CD14-positive monocyte (primary cell): ENCODE measurements around the gene EDA. TPM values are rescaled to one million over a fixed set of nuclear protein-coding genes. Genes with fewer than 3 reads are reported as not detected.

Experiments used
- DNase-seq, 3 donors: peaks; one replicate each; pipeline ENCODE4 v3.0.0-alpha.2; 2011 to 2022
- H2AFZ ChIP-seq: 2 replicates; pipeline ENCODE4 v1.6.0; 2012; ENCODE audit warnings: mild to moderate bottlenecking, low read depth, low read length, inconsistent platforms; ENCODE audit not compliant: insufficient read depth, poor library complexity, severe bottlenecking
- H3K27ac ChIP-seq, 2 donors: 1 replicate in 1 of 2; 2 replicates in 1 of 2; pipeline ENCODE4 v1.5.1; 2012 to 2013; ENCODE audit warnings: low read length in 2 of 2, control low read depth in 1 of 2, inconsistent platforms in 1 of 2, low read depth in 1 of 2, mild to moderate bottlenecking in 1 of 2
- H3K27me3 ChIP-seq, 2 donors: one replicate each; pipeline versions ENCODE4 v1.6.0 to v1.6.1; 2011 to 2013; ENCODE audit warnings: low read length in 2 of 2; ENCODE audit not compliant: control insufficient read depth in 2 of 2, insufficient read depth in 2 of 2
- H3K36me3 ChIP-seq, 2 donors: replicated peaks in 1 of 2; 1 replicate in 1 of 2; 2 replicates in 1 of 2; pipeline versions ENCODE4 v1.5.1 to v1.6.1; 2012 to 2013; ENCODE audit warnings: low read length in 2 of 2, control low read depth in 1 of 2, inconsistent platforms in 1 of 2, mild to moderate bottlenecking in 1 of 2; ENCODE audit not compliant: insufficient read depth in 2 of 2, control insufficient read depth in 1 of 2
- H3K4me1 ChIP-seq, 2 donors: 1 replicate in 1 of 2; 2 replicates in 1 of 2; pipeline versions ENCODE4 v1.5.1 to v1.6.1; 2012 to 2013; ENCODE audit warnings: low read length in 2 of 2, control low read depth in 1 of 2, inconsistent platforms in 1 of 2, mild to moderate bottlenecking in 1 of 2, moderate library complexity in 1 of 2; ENCODE audit not compliant: insufficient read depth in 2 of 2, control insufficient read depth in 1 of 2
- H3K4me2 ChIP-seq: replicated peaks from 2 replicates; pipeline ENCODE3; 2012; ENCODE audit warnings: low read length, moderate library complexity, mild to moderate bottlenecking; ENCODE audit not compliant: poor library complexity, severe bottlenecking; ENCODE audit errors: extremely low read depth
- H3K4me3 ChIP-seq, 3 experiments: fragments of 200-600 bp in 1 of 3; sonication (generic) in 1 of 3; replicated peaks in 1 of 3; 1 replicate in 2 of 3; 2 replicates in 1 of 3; pipeline ENCODE4 v1.5.1; 2011 to 2013; ENCODE audit warnings: low read length in 3 of 3, mild to moderate bottlenecking in 3 of 3, control low read depth in 2 of 3, low read depth in 2 of 3, inconsistent platforms in 1 of 3, moderate library complexity in 1 of 3
- H3K79me2 ChIP-seq: 2 replicates; pipeline ENCODE4 v1.6.0; 2012; ENCODE audit warnings: mild to moderate bottlenecking, control low read depth, inconsistent platforms, low read length, moderate library complexity; ENCODE audit not compliant: insufficient read depth
- H3K9ac ChIP-seq: 2 replicates; pipeline ENCODE4 v1.6.0; 2017; ENCODE audit warnings: low read length, mild to moderate bottlenecking; ENCODE audit not compliant: insufficient read depth, poor library complexity, severe bottlenecking
- H3K9me3 ChIP-seq, 2 donors: replicated peaks in 1 of 2; 1 replicate in 1 of 2; 2 replicates in 1 of 2; pipeline versions ENCODE4 v1.5.1 to v1.6.1; 2012 to 2013; ENCODE audit warnings: low read length in 2 of 2, control low read depth in 1 of 2; ENCODE audit not compliant: control insufficient read depth in 1 of 2, insufficient read depth in 1 of 2
- H4K20me1 ChIP-seq: 2 replicates; pipeline ENCODE4 v1.6.0; 2012; ENCODE audit warnings: mild to moderate bottlenecking, low read length, control low read depth, moderate library complexity; ENCODE audit not compliant: insufficient read depth
- H3K27ac Mint-ChIP-seq, 7 donors: one replicate each; pipeline ENCODE4 v1.8.0; 2020; ENCODE audit warnings: mild to moderate bottlenecking in 7 of 7, mixed read lengths in 7 of 7, moderate library complexity in 6 of 7, inconsistent platforms in 2 of 7
- H3K27me3 Mint-ChIP-seq, 3 donors: one replicate each; pipeline ENCODE4 v1.8.0; 2021 to 2022; ENCODE audit warnings: low read depth in 3 of 3, mild to moderate bottlenecking in 3 of 3, mixed read lengths in 3 of 3, moderate library complexity in 3 of 3, inconsistent platforms in 1 of 3
- H3K36me3 Mint-ChIP-seq, 2 donors: one replicate each; pipeline ENCODE4 v1.8.0; 2020; ENCODE audit warnings: mixed read lengths in 2 of 2, inconsistent platforms in 1 of 2, mild to moderate bottlenecking in 1 of 2
- H3K4me1 Mint-ChIP-seq: one replicate; pipeline ENCODE4 v1.8.0; 2020; ENCODE audit warnings: mild to moderate bottlenecking, mixed read lengths
- H3K4me3 Mint-ChIP-seq, 2 donors: one replicate each; pipeline ENCODE4 v1.8.0; 2020; ENCODE audit warnings: mild to moderate bottlenecking in 2 of 2, mixed read lengths in 2 of 2, moderate library complexity in 1 of 2
- H3K9me3 Mint-ChIP-seq, 7 donors: one replicate each; pipeline ENCODE4 v1.8.0; 2020 to 2022; ENCODE audit warnings: mixed read lengths in 7 of 7, mild to moderate bottlenecking in 6 of 7, moderate library complexity in 6 of 7, inconsistent platforms in 2 of 7
- WGBS: methylation state at CpG from one replicate; pipeline ENCODE4 v1.1.5; 2013; ENCODE audit warnings: missing lambda C conversion rate; ENCODE audit not compliant: insufficient coverage; 5-methylcytosine and 5-hydroxymethylcytosine counted together
- intact Hi-C, 2 donors: fragments of 100-400 bp; cut with micrococcal nuclease; formaldehyde crosslinking; loops; one replicate each; pipeline versions ENCODE4 v1.15.0 to v1.15.1; 2023
- polyA plus RNA-seq, 3 donors: library from polyadenylated mRNA; depleted of rRNA in 1 of 3; unstranded in 2 of 3; stranded (reverse) in 1 of 3; fragments of 300-500 nt in 2 of 3; fragments of >200 nt in 1 of 3; fragmentation: Illumina TruSeq in 2 of 3; gene quantifications; 1 replicate in 2 of 3; 2 replicates in 1 of 3; pipeline ENCODE4 v1.2.3, GENCODE V29; 2012 to 2021
- TF ChIP-seq, protein P1 (sequence below): fragments of 200-600 bp; IDR thresholded peaks from one replicate; pipeline ENCODE4 v1.8.0; 2022; ENCODE audit warnings: antibody characterized with exemption, mild to moderate bottlenecking

The EDA gene
- polyA plus RNA-seq, 3 donors, result 0.11 to 0.31 TPM; not detected in 1

DNA sequence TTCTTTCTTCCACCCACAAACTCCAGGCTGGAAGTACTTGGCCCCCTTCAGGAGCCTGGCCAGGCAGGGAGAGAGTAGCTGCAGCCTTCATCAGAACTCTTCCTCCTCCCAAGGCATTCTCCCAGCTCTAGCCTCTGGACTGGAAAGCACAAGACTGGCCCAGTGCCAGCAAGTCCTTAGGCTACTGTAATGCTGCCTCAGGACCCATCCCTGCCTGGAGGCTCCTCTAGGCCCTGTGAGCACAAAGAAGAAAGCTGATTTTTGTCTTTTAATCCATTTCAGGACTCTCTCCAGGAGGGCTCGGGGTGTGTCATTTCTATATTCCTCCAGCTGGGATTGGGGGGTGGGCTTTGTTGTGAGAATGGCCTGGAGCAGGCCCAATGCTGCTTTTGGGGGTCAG lies 423.0 kb downstream of the EDA start:
- Mint-ChIP-seq H3K27ac (no peak overlapping the region), H3K4me1 (no peaks in the 10 kb centered on the region), H3K9me3 (peaks cover 0 to 2% (median 0%) of the 10 kb centered on the region in 7 donors), H3K27me3 (peaks cover 2 to 9% (median 4%) of the 10 kb centered on the region in 3 donors), H3K36me3 (no peaks in the 10 kb centered on the region), H3K4me3 (no peak overlapping the region)
- intact Hi-C loops, result no loop called here
- H3K9ac ChIP-seq, result no peak overlapping the region
- no peaks in the 10 kb centered on the region for H3K9me3 ChIP-seq
- no peak overlapping the region for H3K4me3 ChIP-seq
- DNase-seq, result no peak
- H3K27ac ChIP-seq, result no peak overlapping the region
- H4K20me1 ChIP-seq, result no peaks in the 10 kb centered on the region
- H3K79me2 ChIP-seq, result no peaks in the 10 kb centered on the region
- TF ChIP-seq, protein P1, sequence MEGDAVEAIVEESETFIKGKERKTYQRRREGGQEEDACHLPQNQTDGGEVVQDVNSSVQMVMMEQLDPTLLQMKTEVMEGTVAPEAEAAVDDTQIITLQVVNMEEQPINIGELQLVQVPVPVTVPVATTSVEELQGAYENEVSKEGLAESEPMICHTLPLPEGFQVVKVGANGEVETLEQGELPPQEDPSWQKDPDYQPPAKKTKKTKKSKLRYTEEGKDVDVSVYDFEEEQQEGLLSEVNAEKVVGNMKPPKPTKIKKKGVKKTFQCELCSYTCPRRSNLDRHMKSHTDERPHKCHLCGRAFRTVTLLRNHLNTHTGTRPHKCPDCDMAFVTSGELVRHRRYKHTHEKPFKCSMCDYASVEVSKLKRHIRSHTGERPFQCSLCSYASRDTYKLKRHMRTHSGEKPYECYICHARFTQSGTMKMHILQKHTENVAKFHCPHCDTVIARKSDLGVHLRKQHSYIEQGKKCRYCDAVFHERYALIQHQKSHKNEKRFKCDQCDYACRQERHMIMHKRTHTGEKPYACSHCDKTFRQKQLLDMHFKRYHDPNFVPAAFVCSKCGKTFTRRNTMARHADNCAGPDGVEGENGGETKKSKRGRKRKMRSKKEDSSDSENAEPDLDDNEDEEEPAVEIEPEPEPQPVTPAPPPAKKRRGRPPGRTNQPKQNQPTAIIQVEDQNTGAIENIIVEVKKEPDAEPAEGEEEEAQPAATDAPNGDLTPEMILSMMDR, result no peak
- WGBS, result no CpG with 5 or more reads among the region's 1 CpG
- H2AFZ ChIP-seq, result no peak overlapping the region
- no peaks in the 10 kb centered on the region for H3K27me3 ChIP-seq
- H3K36me3 ChIP-seq, result no peaks in the 10 kb centered on the region
- H3K4me1 ChIP-seq, result no peaks in the 10 kb centered on the region
- H3K4me2 ChIP-seq, result no peak overlapping the region

DNA sequence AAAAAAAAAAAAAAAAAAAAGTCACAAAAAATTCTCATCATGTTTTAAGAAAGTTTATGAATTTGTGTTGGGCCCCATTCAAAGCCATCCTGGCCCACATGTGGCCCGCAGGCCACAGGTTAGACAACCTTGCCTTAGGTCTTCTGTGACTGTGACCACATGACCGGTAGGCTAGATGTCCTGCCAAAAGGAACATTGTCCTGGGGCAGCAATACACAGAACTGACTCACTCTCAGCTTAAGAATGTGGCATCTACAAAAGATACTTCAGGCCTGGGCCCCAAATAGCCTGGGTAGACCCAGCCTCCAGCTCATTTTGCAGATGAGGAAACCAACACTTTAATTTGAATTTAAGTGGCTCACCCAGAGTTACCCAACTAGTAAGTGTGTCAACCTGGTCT lies 423.8 kb downstream of the EDA start:
- H3K4me2 ChIP-seq, result no peak overlapping the region
- H4K20me1 ChIP-seq, result no peaks in the 10 kb centered on the region
- no peak overlapping the region for H3K4me3 Mint-ChIP-seq
- no peak overlapping the region for H3K9ac ChIP-seq
- peaks cover 0 to 2% (median 0%) of the 10 kb centered on the region in 7 donors for H3K9me3 Mint-ChIP-seq
- no peak for DNase-seq
- H3K27me3 Mint-ChIP-seq, result peaks cover 2 to 9% (median 4%) of the 10 kb centered on the region in 3 donors
- no peak overlapping the region for H3K27ac Mint-ChIP-seq
- H3K4me1 ChIP-seq, result no peaks in the 10 kb centered on the region
- H3K9me3 ChIP-seq, result no peaks in the 10 kb centered on the region
- no peaks in the 10 kb centered on the region for H3K4me1 Mint-ChIP-seq
- no peaks in the 10 kb centered on the region for H3K36me3 ChIP-seq
- no peak overlapping the region for H3K27ac ChIP-seq
- no peaks in the 10 kb centered on the region for H3K36me3 Mint-ChIP-seq
- H3K4me3 ChIP-seq, result no peak overlapping the region
- no peaks in the 10 kb centered on the region for H3K79me2 ChIP-seq
- intact Hi-C loops, result no loop called here
- H2AFZ ChIP-seq, result no peak overlapping the region
- H3K27me3 ChIP-seq, result no peaks in the 10 kb centered on the region
- TF ChIP-seq, protein P1, result no peak
- 83% methylated on average over 1 of the region's 2 CpGs for WGBS
